ENCODE measurements around the gene STXBP5. TPM values are rescaled to one million over a fixed set of nuclear protein-coding genes. Genes with fewer than 3 reads are reported as not detected.

Gene STXBP5
- total and polyA plus RNA-seq, 9 of the 15 experiments (the other 6 are each of a cell fraction or from before 2014, with no cell fraction given) = 23.3 to 172 (median 71.5) TPM

DNA sequence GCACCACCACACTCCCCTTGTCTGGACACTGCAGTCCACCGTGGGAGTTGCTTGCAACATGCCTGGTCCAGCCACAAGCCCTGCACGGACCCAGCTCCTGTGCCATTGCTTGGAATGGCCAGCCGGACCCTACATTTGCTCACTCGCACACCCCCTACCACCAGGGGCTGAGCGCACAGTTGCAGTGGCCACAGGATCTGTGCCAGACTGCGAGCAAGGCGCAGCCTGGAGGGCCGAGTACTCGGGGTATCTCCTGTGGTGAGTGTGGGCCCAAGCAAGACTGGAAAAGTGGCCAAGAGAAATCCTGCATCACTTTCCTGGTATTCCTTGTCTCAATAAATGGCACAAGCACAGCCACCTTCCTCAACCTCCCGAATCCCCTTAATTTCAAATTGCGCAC lies 218.9 kb downstream of the STXBP5 start:
- H3K4me3 ChIP-seq = no peak overlapping the region
- no peaks in the 10 kb centered on the region for H3K4me1 ChIP-seq (replicated peaks in 1 of 2; ENCODE audit: control insufficient read depth in 2 of 2, insufficient read depth in 2 of 2, low read length in 2 of 2)
- no peak overlapping the region for H3K27ac ChIP-seq (ENCODE audit: extremely low read depth, low read depth, low read length)
- no peak overlapping the region for H3K4me2 ChIP-seq (ENCODE audit: insufficient read depth, low read length)
- BruUV-seq (replicated peaks) = no TSS peak
- ChIA-PET CTCF (ENCODE audit: low intra/inter-chr PET ratio) (no interaction called here), POLR2A (no interaction called here)
- intact Hi-C loops (cut with micrococcal nuclease) (no loop called here), in situ Hi-C loops (cut with MboI) (no loop called here)
- no peak overlapping the region for H2AFZ ChIP-seq (ENCODE audit: low read depth, low read length)
- H3K27me3 ChIP-seq (ENCODE audit: control insufficient read depth in 2 of 2, insufficient read depth in 2 of 2, low read length in 2 of 2) = peaks cover 9 to 26% of the 10 kb centered on the region in 2 experiments
- ATAC-seq = no peak; the same call in 2 of the 3 replicates
- DNase-seq (ENCODE audit: extremely low read depth in 1 of 4, low spot score in 3 of 4) = no peak
- FAIRE-seq = no peak
- no peaks in the 10 kb centered on the region for H4K20me1 ChIP-seq (replicated peaks; ENCODE audit: control insufficient read depth, insufficient read depth, low read length)
- no peaks in the 10 kb centered on the region for H3K9me3 ChIP-seq (replicated peaks; ENCODE audit: control insufficient read depth, insufficient read depth, low read depth, low read length)
- no peaks in the 10 kb centered on the region for H3K79me2 ChIP-seq (ENCODE audit: control insufficient read depth, insufficient read depth, low read length)
- H3K36me3 ChIP-seq (ENCODE audit: control insufficient read depth, insufficient read depth, low read length) = no peaks in the 10 kb centered on the region
- H3K9ac ChIP-seq (ENCODE audit: insufficient read depth in 1 of 2, low read depth in 2 of 2, low read length in 2 of 2) = no peak overlapping the region
- no peaks in the 10 kb centered on the region for H3K9me1 ChIP-seq (ENCODE audit: control insufficient read depth, insufficient read depth, low read length)
- TF ChIP-seq ZNF23 (CRISPR knock-in tag; IDR thresholded peaks at IDR 0.05) (no peak), ATF7 (IDR thresholded peaks at IDR 0.05) (no peak), FOSL1 (tag; conservative IDR thresholded peaks at IDR 0.05) (no peak), NFIX (CRISPR knock-in tag; IDR thresholded peaks at IDR 0.05; ENCODE audit: low read depth) (no peak), POU5F1 (IDR thresholded peaks at IDR 0.05; ENCODE audit: borderline replicate concordance, low read depth, low read length, partially characterized antibody) (no peak), ZNF184 (CRISPR knock-in tag; IDR thresholded peaks at IDR 0.05) (no peak), KHSRP (IDR thresholded peaks at IDR 0.05) (no peak), ZNF165 (CRISPR knock-in tag; IDR thresholded peaks at IDR 0.05; ENCODE audit: borderline replicate concordance) (no peak), NUFIP1 (IDR thresholded peaks at IDR 0.05; ENCODE audit: partially characterized antibody) (no peak), SREBF2 (CRISPR knock-in tag; IDR thresholded peaks at IDR 0.05) (no peak), ZNF24 (IDR thresholded peaks at IDR 0.05) (no peak), PPARD (CRISPR knock-in tag; IDR thresholded peaks at IDR 0.05) (no peak)
- TF ChIP-seq, protein P1, sequence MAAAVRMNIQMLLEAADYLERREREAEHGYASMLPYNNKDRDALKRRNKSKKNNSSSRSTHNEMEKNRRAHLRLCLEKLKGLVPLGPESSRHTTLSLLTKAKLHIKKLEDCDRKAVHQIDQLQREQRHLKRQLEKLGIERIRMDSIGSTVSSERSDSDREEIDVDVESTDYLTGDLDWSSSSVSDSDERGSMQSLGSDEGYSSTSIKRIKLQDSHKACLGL (CRISPR knock-in tag; IDR thresholded peaks at IDR 0.05; ENCODE audit: borderline replicate concordance, poor library complexity, severe bottlenecking) = no peak
- TF ChIP-seq, protein P2, sequence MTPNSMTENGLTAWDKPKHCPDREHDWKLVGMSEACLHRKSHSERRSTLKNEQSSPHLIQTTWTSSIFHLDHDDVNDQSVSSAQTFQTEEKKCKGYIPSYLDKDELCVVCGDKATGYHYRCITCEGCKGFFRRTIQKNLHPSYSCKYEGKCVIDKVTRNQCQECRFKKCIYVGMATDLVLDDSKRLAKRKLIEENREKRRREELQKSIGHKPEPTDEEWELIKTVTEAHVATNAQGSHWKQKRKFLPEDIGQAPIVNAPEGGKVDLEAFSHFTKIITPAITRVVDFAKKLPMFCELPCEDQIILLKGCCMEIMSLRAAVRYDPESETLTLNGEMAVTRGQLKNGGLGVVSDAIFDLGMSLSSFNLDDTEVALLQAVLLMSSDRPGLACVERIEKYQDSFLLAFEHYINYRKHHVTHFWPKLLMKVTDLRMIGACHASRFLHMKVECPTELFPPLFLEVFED (CRISPR knock-in tag; conservative IDR thresholded peaks at IDR 0.05) = no peak
- WGBS (ENCODE audit: insufficient coverage, low coverage, missing lambda C conversion rate) = 3% methylated on average over 11 of the region's 11 CpGs

Measured in K562 (cell line).